H9 (cell line): ENCODE data around the gene FRMD4B. TPM values are rescaled to one million over a fixed set of nuclear protein-coding genes. Genes with fewer than 3 reads are reported as not detected.

Source experiments
- DNase-seq: peaks from one replicate; pipeline ENCODE4 v3.0.0-alpha.2; 2017
- H2AFZ ChIP-seq: one replicate; pipeline ENCODE4 v1.6.1; 2013; ENCODE audit warnings: mild to moderate bottlenecking, low read length, control low read depth, moderate library complexity
- H2AK5ac ChIP-seq: 2 replicates; pipeline ENCODE4 v1.6.1; 2013; ENCODE audit warnings: low read length, control low read depth, mixed read lengths; ENCODE audit not compliant: insufficient read length
- H2BK120ac ChIP-seq: one replicate; pipeline ENCODE4 v1.6.1; 2013; ENCODE audit warnings: low read depth, mild to moderate bottlenecking, low read length, control low read depth, inconsistent platforms; ENCODE audit not compliant: poor library complexity, severe bottlenecking
- H2BK12ac ChIP-seq: 2 replicates; pipeline ENCODE4 v1.6.1; 2013; ENCODE audit warnings: low read length, control low read depth, mixed read lengths, low read depth; ENCODE audit not compliant: insufficient read length
- H2BK15ac ChIP-seq: 2 replicates; pipeline ENCODE4 v1.6.1; 2013; ENCODE audit warnings: low read depth, low read length, control low read depth
- H2BK20ac ChIP-seq: one replicate; pipeline ENCODE4 v1.6.1; 2013; ENCODE audit warnings: low read depth, mild to moderate bottlenecking, low read length, control low read depth, inconsistent platforms; ENCODE audit not compliant: poor library complexity, severe bottlenecking
- H2BK5ac ChIP-seq: 2 replicates; pipeline ENCODE4 v1.6.1; 2013; ENCODE audit warnings: low read length, control low read depth, mixed read lengths; ENCODE audit not compliant: insufficient read length
- H3K14ac ChIP-seq: 2 replicates; pipeline ENCODE4 v1.6.1; 2013; ENCODE audit warnings: low read length, control low read depth; ENCODE audit not compliant: insufficient read depth
- H3K18ac ChIP-seq: 2 replicates; pipeline ENCODE4 v1.6.1; 2013; ENCODE audit warnings: low read depth, mild to moderate bottlenecking, mixed read lengths, low read length, control low read depth; ENCODE audit not compliant: insufficient read length
- H3K23ac ChIP-seq: 2 replicates; pipeline ENCODE4 v1.6.1; 2013; ENCODE audit warnings: low read length, control low read depth, mixed read lengths, low read depth; ENCODE audit not compliant: insufficient read length
- H3K23me2 ChIP-seq: 2 replicates; pipeline ENCODE4 v1.6.1; 2013; ENCODE audit warnings: low read depth, mild to moderate bottlenecking, mixed read lengths, low read length, control low read depth; ENCODE audit not compliant: insufficient read length, poor library complexity, severe bottlenecking
- H3K27ac ChIP-seq: 2 replicates; pipeline ENCODE4 v1.5.1; 2013; ENCODE audit warnings: low read length, control low read depth, mixed read lengths, low read depth; ENCODE audit not compliant: insufficient read length
- H3K27me3 ChIP-seq: 2 replicates; pipeline ENCODE4 v1.6.1; 2013; ENCODE audit warnings: low read length, control low read depth, inconsistent platforms; ENCODE audit not compliant: insufficient read depth
- H3K4ac ChIP-seq: 2 replicates; pipeline ENCODE4 v1.6.1; 2013; ENCODE audit warnings: low read depth, mild to moderate bottlenecking, control low read depth, inconsistent platforms, low read length, moderate library complexity
- H3K4me1 ChIP-seq: 2 replicates; pipeline ENCODE4 v1.6.1; 2013; ENCODE audit warnings: low read length, control low read depth, inconsistent platforms; ENCODE audit not compliant: insufficient read depth
- H3K4me2 ChIP-seq: 2 replicates; pipeline ENCODE4 v1.6.1; 2013; ENCODE audit warnings: low read length, control low read depth, mixed read lengths; ENCODE audit not compliant: insufficient read length, insufficient read depth
- H3K56ac ChIP-seq: 2 replicates; pipeline ENCODE4 v1.6.1; 2013; ENCODE audit warnings: low read depth, mild to moderate bottlenecking, mixed read lengths, low read length, control low read depth; ENCODE audit not compliant: insufficient read length
- H3K79me1 ChIP-seq: 2 replicates; pipeline ENCODE4 v1.6.1; 2013; ENCODE audit warnings: low read depth, mild to moderate bottlenecking, moderate library complexity, low read length, control low read depth, inconsistent platforms; ENCODE audit not compliant: insufficient read depth, poor library complexity, severe bottlenecking
- H3K79me2 ChIP-seq: 2 replicates; pipeline ENCODE4 v1.6.1; 2013; ENCODE audit warnings: low read length, control low read depth, inconsistent platforms; ENCODE audit not compliant: insufficient read depth
- H3K9ac ChIP-seq: 2 replicates; pipeline ENCODE4 v1.6.1; 2013; ENCODE audit warnings: low read length, control low read depth, mixed read lengths; ENCODE audit not compliant: insufficient read length; ENCODE audit errors: extremely low read depth
- H3K9me3 ChIP-seq: one replicate; pipeline ENCODE4 v1.6.1; 2013; ENCODE audit warnings: low read depth, low read length, inconsistent platforms; ENCODE audit not compliant: control insufficient read depth
- H3T11ph ChIP-seq: one replicate; pipeline ENCODE4 v1.6.1; 2013; ENCODE audit warnings: mild to moderate bottlenecking, low read length, control low read depth, inconsistent platforms
- H4K20me1 ChIP-seq: one replicate; pipeline ENCODE4 v1.6.1; 2013; ENCODE audit not compliant: control insufficient read depth, insufficient read length, insufficient read depth
- H4K5ac ChIP-seq: 2 replicates; pipeline ENCODE4 v1.6.1; 2013; ENCODE audit warnings: low read depth, mild to moderate bottlenecking, mixed read lengths, low read length, control low read depth; ENCODE audit not compliant: insufficient read length
- H4K8ac ChIP-seq: replicated peaks from 2 replicates; pipeline ENCODE4 v1.6.1; 2013; ENCODE audit warnings: low read length, control low read depth, mixed read lengths, low read depth; ENCODE audit not compliant: insufficient read length
- H4K91ac ChIP-seq: 2 replicates; pipeline ENCODE4 v1.6.1; 2013; ENCODE audit warnings: low read depth, mild to moderate bottlenecking, moderate library complexity, mixed read lengths, low read length, control low read depth; ENCODE audit not compliant: insufficient read length
- H3K27ac Mint-ChIP-seq, 3 experiments: 2 replicates in 2 of 3; 3 replicates in 1 of 3; pipeline ENCODE4 v1.8.0; 2020 to 2021; ENCODE audit warnings: mixed read lengths in 3 of 3, mild to moderate bottlenecking in 1 of 3, moderate library complexity in 1 of 3
- H3K27me3 Mint-ChIP-seq: 2 replicates; pipeline ENCODE4 v1.8.0; 2021; ENCODE audit warnings: low read depth, mild to moderate bottlenecking, moderate library complexity, mixed read lengths
- H3K36me3 Mint-ChIP-seq, 3 experiments: 2 replicates in 2 of 3; 3 replicates in 1 of 3; pipeline ENCODE4 v1.8.0; 2020 to 2021; ENCODE audit warnings: low read depth in 3 of 3, mixed read lengths in 3 of 3; ENCODE audit not compliant: insufficient read depth in 1 of 3
- H3K4me1 Mint-ChIP-seq, 2 experiments: 2 replicates each; pipeline ENCODE4 v1.8.0; 2020; ENCODE audit warnings: mixed read lengths in 2 of 2
- H3K4me3 Mint-ChIP-seq, 2 experiments: 2 replicates in 1 of 2; 3 replicates in 1 of 2; pipeline ENCODE4 v1.8.0; 2020 to 2021; ENCODE audit warnings: mild to moderate bottlenecking in 2 of 2, mixed read lengths in 2 of 2, moderate library complexity in 1 of 2
- H3K9me3 Mint-ChIP-seq, 2 experiments: 2 replicates in 1 of 2; 3 replicates in 1 of 2; pipeline ENCODE4 v1.8.0; 2020; ENCODE audit warnings: mild to moderate bottlenecking in 2 of 2, mixed read lengths in 2 of 2, moderate library complexity in 1 of 2
- WGBS: extraction: QIAGEN DNeasy Blood & Tissue Kit; methylation state at CpG from one replicate; pipeline ENCODE4 v1.1.7; 2013; ENCODE audit warnings: missing lambda C conversion rate, low lambda C conversion rate, mixed read lengths; ENCODE audit not compliant: insufficient read length; ENCODE audit errors: extremely low coverage; 5-methylcytosine and 5-hydroxymethylcytosine counted together
- total RNA-seq: library from RNA; stranded (reverse); gene quantifications from 2 replicates; pipeline ENCODE4 v1.2.1, GENCODE V29; 2021
- TF ChIP-seq, protein P1 (sequence below): fragments of 200-600 bp; sonication (generic); conservative IDR thresholded peaks from 3 replicates; pipeline ENCODE4 v1.8.0; 2021; ENCODE audit warnings: antibody characterized with exemption, mild to moderate bottlenecking

The FRMD4B gene
- total RNA-seq, 1 experiment from 2014 or later: 3.4 TPM

DNA sequence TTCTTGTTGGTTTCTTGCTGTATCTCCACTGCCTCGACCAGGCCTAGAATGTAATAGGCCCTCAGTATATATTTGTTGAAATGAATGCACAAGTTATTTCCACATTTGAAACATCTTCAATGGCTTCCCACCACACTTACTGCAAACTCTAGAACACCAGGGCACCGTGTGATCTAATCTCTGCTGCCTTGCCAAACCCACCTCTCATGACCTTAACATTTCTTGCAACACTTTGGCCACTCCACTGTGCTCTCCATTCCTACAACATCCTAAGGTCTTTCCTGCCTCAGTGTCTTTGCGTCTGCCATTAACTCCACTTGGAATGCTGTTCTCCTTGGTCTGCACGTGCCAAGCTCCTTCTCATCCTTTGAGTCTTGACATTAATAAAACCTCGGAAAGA, 14.1 kb downstream of the FRMD4B start:
- no peak overlapping the region for H3K4me3 Mint-ChIP-seq
- Histone ChIP-seq H4K91ac (no peak overlapping the region), H3K14ac (no peak overlapping the region), H3K27ac (no peak overlapping the region), H4K20me1 (no peaks in the 10 kb centered on the region), H3K4me2 (no peak overlapping the region), H2BK15ac (no peak overlapping the region), H2BK5ac (no peak overlapping the region), H3K79me2 (no peaks in the 10 kb centered on the region), H3K79me1 (no peaks in the 10 kb centered on the region), H3K18ac (no peak overlapping the region), H2AK5ac (no peak overlapping the region), H3T11ph (no peak overlapping the region), H3K56ac (no peak overlapping the region), H2BK20ac (no peak overlapping the region), H3K4me1 (no peaks in the 10 kb centered on the region), H3K23ac (no peak overlapping the region), H3K27me3 (no peaks in the 10 kb centered on the region), H4K8ac (no peak overlapping the region), H2BK12ac (no peak overlapping the region), H3K23me2 (no peaks in the 10 kb centered on the region), H3K4ac (no peak overlapping the region), H3K9me3 (no peaks in the 10 kb centered on the region), H2AFZ (no peak overlapping the region), H4K5ac (no peak overlapping the region), H2BK120ac (no peak overlapping the region), H3K9ac (no peak overlapping the region)
- H3K27ac Mint-ChIP-seq: no peak overlapping the region
- H3K9me3 Mint-ChIP-seq: no peaks in the 10 kb centered on the region
- TF ChIP-seq, protein P1, sequence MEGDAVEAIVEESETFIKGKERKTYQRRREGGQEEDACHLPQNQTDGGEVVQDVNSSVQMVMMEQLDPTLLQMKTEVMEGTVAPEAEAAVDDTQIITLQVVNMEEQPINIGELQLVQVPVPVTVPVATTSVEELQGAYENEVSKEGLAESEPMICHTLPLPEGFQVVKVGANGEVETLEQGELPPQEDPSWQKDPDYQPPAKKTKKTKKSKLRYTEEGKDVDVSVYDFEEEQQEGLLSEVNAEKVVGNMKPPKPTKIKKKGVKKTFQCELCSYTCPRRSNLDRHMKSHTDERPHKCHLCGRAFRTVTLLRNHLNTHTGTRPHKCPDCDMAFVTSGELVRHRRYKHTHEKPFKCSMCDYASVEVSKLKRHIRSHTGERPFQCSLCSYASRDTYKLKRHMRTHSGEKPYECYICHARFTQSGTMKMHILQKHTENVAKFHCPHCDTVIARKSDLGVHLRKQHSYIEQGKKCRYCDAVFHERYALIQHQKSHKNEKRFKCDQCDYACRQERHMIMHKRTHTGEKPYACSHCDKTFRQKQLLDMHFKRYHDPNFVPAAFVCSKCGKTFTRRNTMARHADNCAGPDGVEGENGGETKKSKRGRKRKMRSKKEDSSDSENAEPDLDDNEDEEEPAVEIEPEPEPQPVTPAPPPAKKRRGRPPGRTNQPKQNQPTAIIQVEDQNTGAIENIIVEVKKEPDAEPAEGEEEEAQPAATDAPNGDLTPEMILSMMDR: no peak
- no peaks in the 10 kb centered on the region for H3K4me1 Mint-ChIP-seq
- whole genome bisulfite sequencing: no CpG with 5 or more reads among the region's 5 CpGs
- DNase-seq: no peak
- no peaks in the 10 kb centered on the region for H3K27me3 Mint-ChIP-seq
- H3K36me3 Mint-ChIP-seq: no peaks in the 10 kb centered on the region
